PFSK-1 (cell line): Measurements from ENCODE around the gene TMPRSS3.

Experiments used
- FOXP2 ChIP-seq: optimal IDR thresholded peaks from 2 replicates; pipeline ENCODE3; 2011; ENCODE audit warnings: borderline replicate concordance, control low read depth, inconsistent platforms; ENCODE audit not compliant: insufficient read depth; ENCODE audit errors: extremely low read length, extremely low read depth
- POLR2AphosphoS5 ChIP-seq: IDR thresholded peaks from 2 replicates; pipeline ENCODE4 v1.6.1; 2012; ENCODE audit warnings: low read depth, mild to moderate bottlenecking, control low read depth, low read length, moderate library complexity
- REST ChIP-seq, 2 experiments: IDR thresholded peaks; 2 replicates each; pipeline versions ENCODE4 v1.6.1 to v1.8.0; 2011 to 2012; ENCODE audit warnings: low read depth in 2 of 2, low read length in 2 of 2, control low read depth in 1 of 2, inconsistent platforms in 1 of 2, mild to moderate bottlenecking in 1 of 2, moderate library complexity in 1 of 2; ENCODE audit not compliant: insufficient read depth in 1 of 2
- SIN3A ChIP-seq: IDR thresholded peaks from 2 replicates; pipeline ENCODE4 v1.6.1; 2012; ENCODE audit warnings: mild to moderate bottlenecking, low read length, moderate library complexity, borderline replicate concordance; ENCODE audit not compliant: insufficient read depth
- TAF1 ChIP-seq: IDR thresholded peaks from 2 replicates; pipeline ENCODE4 v1.6.1; 2012; ENCODE audit warnings: low read length, control low read depth, borderline replicate concordance; ENCODE audit not compliant: insufficient read depth

The TMPRSS3 gene

GRCh38 chr21:42337276-42337675, 58.6 kb downstream of the TMPRSS3 start:
- no peak for TF ChIP-seq TAF1
- no peak for TF ChIP-seq FOXP2
- no peak for TF ChIP-seq POLR2AphosphoS5
- TF ChIP-seq SIN3A: no peak

- no peak for TF ChIP-seq TAF1
- TF ChIP-seq REST (IDR thresholded peaks at IDR 0.05; ENCODE audit: insufficient read depth in 1 of 2, low read depth in 2 of 2, low read length in 2 of 2): no peak
- TF ChIP-seq FOXP2: no peak
- TF ChIP-seq SIN3A: no peak
- TF ChIP-seq POLR2AphosphoS5: no peak
Measured at GRCh38 chr21:42336054-42336453, 59.8 kb downstream of the TMPRSS3 start.

GRCh38 chr21:42332557-42333317, 63.1 kb downstream of the TMPRSS3 start:
- no peak for TF ChIP-seq REST (IDR thresholded peaks at IDR 0.05; ENCODE audit: insufficient read depth in 1 of 2, low read depth in 2 of 2, low read length in 2 of 2)
- TF ChIP-seq TAF1: no peak
- no peak for TF ChIP-seq SIN3A
- TF ChIP-seq POLR2AphosphoS5: no peak
- no peak for TF ChIP-seq FOXP2

GRCh38 chr21:42331660-42332059, 64.2 kb downstream of the TMPRSS3 start:
- TF ChIP-seq POLR2AphosphoS5 (no peak), REST (IDR thresholded peaks at IDR 0.05; ENCODE audit: insufficient read depth in 1 of 2, low read depth in 2 of 2, low read length in 2 of 2) (no peak), TAF1 (no peak), SIN3A (no peak), FOXP2 (no peak)

GRCh38 chr21:42330380-42331371, 65.2 kb downstream of the TMPRSS3 start:
- TF ChIP-seq REST (IDR thresholded peaks at IDR 0.05; ENCODE audit: insufficient read depth in 1 of 2, low read depth in 2 of 2, low read length in 2 of 2): no peak
- no peak for TF ChIP-seq POLR2AphosphoS5
- no peak for TF ChIP-seq FOXP2
- no peak for TF ChIP-seq TAF1
- no peak for TF ChIP-seq SIN3A
